NCI-H2029 (cell line): ENCODE results near the gene ATG2A.

Experiments used
- DNase-seq: peaks from one replicate; lab custom pipeline; 2025; lab: John Stamatoyannopoulos, UW

Gene ATG2A

GRCh38 chr11:64870176-64870892, 46.7 kb downstream of the ATG2A start:
- no peak for DNase-seq

GRCh38 chr11:64869571-64870175, 47.3 kb downstream of the ATG2A start:
- no peak for DNase-seq

GRCh38 chr11:64868904-64869570, 48.0 kb downstream of the ATG2A start:
- no peak for DNase-seq

GRCh38 chr11:64867748-64868462, 49.1 kb downstream of the ATG2A start:
- DNase-seq: no peak

GRCh38 chr11:64866173-64866491, 50.9 kb downstream of the ATG2A start:
- no peak for DNase-seq

DNA sequence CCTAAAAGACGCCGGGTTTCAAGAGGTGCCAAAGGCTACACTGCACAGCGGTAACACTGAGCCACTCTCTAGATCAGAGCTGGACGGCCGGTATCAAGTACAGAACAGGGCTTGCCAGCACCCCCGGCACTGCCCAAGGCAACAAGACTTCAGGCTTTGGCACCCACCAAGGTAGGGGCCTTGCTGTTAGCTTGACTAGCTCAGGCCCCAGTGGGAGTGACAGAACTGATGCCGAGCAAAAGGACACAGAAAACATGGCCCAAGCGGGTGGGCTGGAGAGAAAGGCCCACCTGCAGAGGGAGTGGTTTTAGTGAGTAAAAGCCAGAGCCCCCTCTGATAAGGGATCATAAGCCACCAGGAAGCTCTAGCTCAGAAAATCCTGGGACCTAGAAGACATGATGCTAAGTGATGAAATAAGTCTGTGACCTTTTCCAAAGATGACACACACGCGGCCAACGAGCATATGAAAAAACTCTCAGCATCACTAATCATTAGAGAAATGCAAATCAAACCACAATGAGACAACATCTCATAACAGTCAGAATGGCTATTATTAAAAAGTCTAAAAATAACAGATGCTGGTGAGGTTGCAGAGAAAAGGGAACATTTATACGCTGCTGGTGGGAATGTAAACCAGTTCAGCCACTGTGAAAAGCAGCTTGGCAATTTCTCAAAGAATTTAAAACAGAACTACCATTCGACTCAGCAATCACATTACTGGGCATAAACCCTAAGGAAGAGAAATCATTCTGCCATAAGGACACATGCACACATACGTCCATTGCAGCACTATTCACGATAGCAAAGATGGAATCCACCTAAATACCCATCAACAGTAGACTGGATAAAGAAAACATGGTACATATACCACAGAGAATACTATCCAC, 51.5 kb downstream of the ATG2A start:
- no peak for DNase-seq

DNA sequence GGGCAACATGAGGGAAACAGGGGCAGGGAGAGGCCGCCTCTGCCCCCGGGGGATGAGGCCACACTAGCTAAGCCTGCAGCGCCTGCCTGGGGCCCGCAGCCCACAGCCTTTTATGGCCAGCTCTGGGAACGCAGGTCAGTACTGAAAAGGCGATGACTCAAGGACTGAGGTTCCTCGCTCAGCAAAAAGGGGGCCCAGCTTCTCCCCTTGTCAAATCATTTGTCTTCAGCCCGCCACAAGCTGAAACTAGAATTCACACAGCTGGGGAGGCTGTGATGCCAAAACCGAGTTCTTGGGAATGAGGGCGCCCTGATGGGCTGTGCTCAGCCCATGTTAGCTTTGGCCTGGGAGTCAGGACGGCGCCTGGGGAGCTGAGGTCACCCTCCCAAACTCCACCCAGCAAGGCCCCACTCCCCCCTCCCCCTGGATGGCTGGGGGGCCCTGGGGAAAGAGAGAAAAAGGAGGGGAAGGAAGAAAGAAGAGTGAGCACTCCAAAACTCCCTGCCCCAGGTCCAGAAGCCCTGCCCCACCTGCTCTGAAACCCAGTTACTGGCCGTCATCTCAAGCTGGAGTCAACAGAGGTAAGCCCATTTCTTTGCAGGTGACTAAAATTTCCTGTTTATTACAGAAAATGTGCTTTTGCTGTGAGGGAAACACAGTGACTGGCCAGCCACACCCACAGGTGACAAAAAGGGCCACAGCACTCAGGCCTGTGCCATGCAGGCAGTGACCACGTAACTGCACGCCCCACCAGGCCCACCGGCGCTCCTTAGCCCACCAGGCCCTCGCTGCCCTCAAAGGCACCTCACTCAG, 52.3 kb downstream of the ATG2A start:
- no peak for DNase-seq

DNA sequence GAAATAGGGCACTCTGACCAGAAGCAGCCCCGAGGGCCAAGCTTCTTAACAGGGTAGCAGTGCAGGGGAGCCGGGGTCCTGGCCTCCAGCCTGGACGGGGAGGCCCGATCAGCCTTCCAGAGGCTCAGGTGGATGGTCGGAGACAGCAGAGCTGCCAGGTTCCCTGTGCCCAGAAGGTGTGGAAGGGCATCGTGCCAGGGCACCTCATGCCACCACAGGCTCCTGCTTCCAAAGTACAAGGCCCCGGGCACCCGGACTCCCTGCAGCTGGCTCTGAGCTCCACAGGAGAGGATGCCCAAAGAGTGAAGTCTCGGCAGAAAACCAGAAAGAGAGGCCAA, 52.9 kb downstream of the ATG2A start:
- DNase-seq: no peak

GRCh38 chr11:64863391-64864060, 53.5 kb downstream of the ATG2A start:
- no peak for DNase-seq

DNA sequence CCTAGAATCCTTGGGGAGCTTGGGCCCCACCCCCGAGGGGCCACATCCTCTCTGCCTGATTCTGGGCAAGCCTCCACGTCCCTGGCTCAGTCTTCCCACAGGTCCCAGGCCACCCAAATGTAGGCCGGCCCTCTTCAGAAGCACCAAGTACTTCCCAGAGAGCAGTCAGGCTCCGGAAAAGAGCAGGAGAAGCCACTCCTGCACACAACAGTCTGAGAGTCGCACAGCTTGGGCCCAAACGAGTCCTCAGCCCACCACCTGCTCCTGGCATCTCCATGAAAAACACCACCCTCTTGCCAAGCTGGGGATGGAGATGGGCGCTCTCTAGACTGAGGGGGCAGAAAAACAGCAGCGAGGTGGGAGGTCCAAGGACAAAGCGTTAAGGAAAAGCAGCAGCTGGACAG, 54.0 kb downstream of the ATG2A start:
- DNase-seq: no peak

DNA sequence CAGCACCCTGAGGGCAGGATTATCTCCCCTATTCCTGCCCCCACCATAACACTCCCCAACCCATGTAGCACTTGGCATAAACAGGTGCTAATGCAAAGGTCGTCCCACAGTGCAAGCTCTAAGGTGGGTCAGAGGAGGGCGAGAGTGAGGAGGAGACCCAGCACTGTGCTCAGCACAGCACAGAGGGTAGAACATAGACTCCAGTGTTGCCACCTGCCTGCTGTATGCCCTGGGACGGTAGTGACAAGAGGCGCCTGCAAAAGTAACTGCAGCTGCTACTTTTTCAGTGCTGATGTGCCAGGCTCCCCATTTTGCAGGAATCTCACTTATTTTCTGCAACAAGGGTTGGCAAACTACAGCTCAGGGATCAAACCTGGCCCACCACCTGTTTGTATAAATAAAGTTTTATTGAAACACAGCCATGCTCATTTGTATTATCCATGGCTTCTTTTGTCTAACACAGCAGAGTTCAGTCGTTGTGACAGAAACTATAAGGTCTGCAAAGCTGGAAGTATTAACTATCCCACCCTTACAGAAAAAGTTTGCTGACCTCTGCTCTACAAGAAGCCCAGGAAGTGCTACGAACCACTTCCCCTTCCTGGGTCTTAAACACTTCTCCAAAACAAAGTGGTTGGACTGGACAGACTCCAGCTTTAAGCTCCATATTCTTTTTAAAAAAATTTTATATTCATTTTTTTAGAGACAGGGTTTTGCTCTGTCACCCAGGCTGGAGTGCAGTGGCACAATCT, 55.6 kb downstream of the ATG2A start:
- no peak for DNase-seq

- no peak for DNase-seq
Observed at GRCh38 chr11:64859542-64860414, 57.2 kb downstream of the ATG2A start.

- no peak for DNase-seq
Observed at GRCh38 chr11:64858467-64859263, 58.3 kb downstream of the ATG2A start.

DNA sequence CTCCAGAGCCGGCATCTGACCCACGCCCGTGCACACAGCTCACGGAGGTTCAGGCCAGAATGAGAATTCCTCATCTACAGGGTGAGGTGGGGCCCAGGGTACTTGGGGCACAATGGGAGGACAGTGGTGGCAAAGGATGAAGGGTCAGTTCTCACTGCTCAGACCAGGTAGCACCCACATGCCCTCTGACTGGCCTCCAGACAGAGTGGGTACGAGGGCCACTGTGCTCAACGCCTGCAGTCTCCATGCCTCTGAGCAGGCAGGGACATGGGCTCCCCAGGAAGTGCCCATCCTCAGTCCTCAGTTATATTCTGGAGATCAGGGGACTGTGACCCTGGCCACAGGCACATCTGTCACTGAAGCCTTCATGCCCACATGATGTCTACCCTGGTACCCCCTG, 59.5 kb downstream of the ATG2A start:
- DNase-seq: no peak

DNA sequence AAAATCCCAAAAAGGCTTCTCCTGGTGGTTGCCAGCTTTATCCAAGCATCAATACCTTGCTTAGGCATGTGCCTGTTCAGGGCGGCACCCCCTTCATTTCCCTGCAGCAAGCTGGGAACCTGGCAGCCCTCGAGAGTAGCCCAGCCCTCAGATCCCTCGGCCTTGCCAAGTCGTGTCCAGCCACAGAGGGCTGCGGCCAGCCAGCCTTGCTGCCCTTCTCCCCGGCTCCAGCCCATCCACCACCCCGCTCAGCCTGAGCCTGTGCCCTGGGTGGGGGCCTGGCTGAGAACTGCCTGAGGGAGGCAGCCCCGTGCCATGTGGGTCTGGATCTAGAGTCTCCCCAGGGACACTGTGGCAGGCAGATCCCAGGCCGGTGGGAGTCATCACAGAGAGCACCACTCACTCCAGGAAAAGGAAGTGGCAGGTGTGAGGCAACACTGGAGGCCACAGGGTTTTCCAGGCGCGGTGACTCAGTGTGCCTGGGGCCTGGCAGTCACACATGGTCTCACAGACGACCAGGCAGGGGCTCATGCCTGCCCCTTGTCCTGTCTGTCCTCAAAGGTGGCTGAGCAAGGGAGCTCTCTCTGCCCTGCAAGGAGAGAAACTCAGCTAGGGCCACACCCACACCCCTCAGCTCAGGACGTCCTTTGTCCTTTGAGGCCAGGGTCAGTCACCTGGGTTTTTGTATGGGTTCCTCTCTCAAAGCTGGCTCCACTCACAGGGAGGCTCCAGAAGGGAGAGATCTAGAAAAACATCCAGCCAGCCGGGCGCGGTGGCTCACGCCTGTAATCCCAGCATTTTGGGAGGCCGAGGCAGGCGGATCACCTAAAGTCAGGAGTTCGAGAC, 60.4 kb downstream of the ATG2A start:
- DNase-seq: no peak

DNA sequence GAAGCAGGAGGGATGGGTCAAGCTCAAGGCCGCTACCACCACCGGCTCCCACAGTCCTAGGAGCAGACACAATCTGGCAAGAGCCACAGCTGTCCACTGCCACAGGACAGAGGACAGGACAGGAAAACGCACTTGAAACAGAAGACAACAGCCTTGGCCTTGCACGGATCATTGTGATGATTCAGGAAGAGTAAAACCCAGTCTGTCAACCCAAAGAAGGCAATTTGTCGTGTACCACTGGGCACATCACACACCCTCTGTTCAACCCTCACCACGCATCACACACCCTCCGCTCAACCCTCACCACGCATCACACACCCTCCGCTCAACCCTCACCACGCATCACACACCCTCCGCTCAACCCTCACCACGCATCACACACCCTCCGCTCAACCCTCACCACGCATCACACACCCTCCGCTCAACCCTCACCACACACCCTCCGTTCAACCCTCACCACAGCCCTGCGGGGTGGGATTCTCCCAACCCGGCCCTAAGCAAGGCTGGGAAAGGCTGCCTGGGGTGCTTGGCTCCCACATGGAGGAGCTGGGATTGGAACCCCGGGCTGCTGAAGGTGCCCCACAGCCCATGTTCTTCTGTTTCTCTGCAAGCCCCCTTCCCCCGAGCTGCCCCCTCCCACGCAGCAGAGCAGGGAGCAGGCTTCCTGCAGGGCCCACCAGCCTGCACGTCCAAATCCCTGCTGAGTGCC, 61.3 kb downstream of the ATG2A start:
- no peak for DNase-seq
